Mucosa of descending colon (tissue), 3 donors: ENCODE data around the gene FMN1. TPM values are rescaled to one million over a fixed set of nuclear protein-coding genes. Genes with fewer than 3 reads are reported as not detected.

ENCODE experiments used
- ATAC-seq: fragments of 200-7000 bp; cut with Tn5 transposase; one replicate; pipeline ENCODE4 v1.9.1; 2020; ENCODE audit warnings: mild to moderate bottlenecking, moderate library complexity
- DNase-seq, 3 donors: peaks; one replicate each; pipeline ENCODE4 v3.0.0-alpha.2; 2020
- H3K36me3 ChIP-seq: fragments of 200-600 bp; one replicate; pipeline ENCODE4 v1.8.0; 2021; ENCODE audit warnings: low read depth, mild to moderate bottlenecking
- H3K4me1 ChIP-seq: fragments of 200-600 bp; one replicate; pipeline ENCODE4 v1.8.0; 2021; ENCODE audit warnings: low read depth, mild to moderate bottlenecking
- H3K4me3 ChIP-seq: fragments of 200-600 bp; one replicate; pipeline ENCODE4 v1.8.0; 2021; ENCODE audit warnings: mild to moderate bottlenecking
- H3K9me3 ChIP-seq: fragments of 200-600 bp; one replicate; pipeline ENCODE4 v1.8.0; 2021; ENCODE audit warnings: mild to moderate bottlenecking
- CTCF ChIP-seq: fragments of 200-600 bp; IDR thresholded peaks from one replicate; pipeline ENCODE4 v1.8.0; 2022; ENCODE audit warnings: antibody characterized with exemption, mild to moderate bottlenecking
- intact Hi-C, 2 donors: fragments of 100-400 bp; cut with DNase I in 1 of 2; cut with micrococcal nuclease in 1 of 2; formaldehyde crosslinking; loops; one replicate each; pipeline versions ENCODE4 v1.11.0 to v1.11.1; 2022; cut with DNase I, micrococcal nuclease
- total RNA-seq, 3 donors: library from RNA; stranded (reverse); fragmentation: NEBNext Ultra II Directional in 2 of 3; extraction: Animal tissue kit (Norgen Biotek cat#: 25700) in 2 of 3; gene quantifications; one replicate each; pipeline versions ENCODE4 v1.2.1 to v1.2.4, GENCODE V29; 2021 to 2023
- donor health status: DM: no; HTN: no; CAD: no; lungs with moderate emphysema.
- donor health status: DM: no; HTN: no; CAD: no.
- donor health status: DM: no; HTN: yes; CAD: no.

FMN1 gene
- total RNA-seq, 3 donors from 2014 or later: 30.8 to 65.1 (median 43.4) TPM

- intact Hi-C loops: no loop called here
- Histone ChIP-seq H3K9me3 (no peaks in the 10 kb centered on the region), H3K36me3 (no peaks in the 10 kb centered on the region), H3K4me3 (no peak overlapping the region), H3K4me1 (no peaks in the 10 kb centered on the region)
- DNase-seq (no peak), ATAC-seq (no peak)
- TF ChIP-seq CTCF: no peak
Observed at GRCh38 chr15:32983679-32984078, 210.8 kb downstream of the FMN1 start.

- H3K4me3 ChIP-seq: no peak overlapping the region
- TF ChIP-seq CTCF: no peak
- H3K9me3 ChIP-seq: no peaks in the 10 kb centered on the region
- intact Hi-C loops: no loop called here
- H3K4me1 ChIP-seq: no peaks in the 10 kb centered on the region
- H3K36me3 ChIP-seq: no peaks in the 10 kb centered on the region
- no peak for ATAC-seq
- DNase-seq: no peak
Observed at GRCh38 chr15:32982001-32982400, 212.5 kb downstream of the FMN1 start.

- H3K4me3 ChIP-seq: no peak overlapping the region
- ATAC-seq (no peak), DNase-seq (no peak)
- H3K36me3 ChIP-seq: no peaks in the 10 kb centered on the region
- H3K4me1 ChIP-seq: no peaks in the 10 kb centered on the region
- intact Hi-C loops: no loop called here
- no peak for TF ChIP-seq CTCF
- H3K9me3 ChIP-seq: no peaks in the 10 kb centered on the region
Observed at GRCh38 chr15:32981536-32981935, 213.0 kb downstream of the FMN1 start.

- no peak overlapping the region for H3K4me3 ChIP-seq
- ATAC-seq (no peak), DNase-seq (no peak)
- TF ChIP-seq CTCF: no peak
- intact Hi-C loops: no loop called here
- H3K9me3 ChIP-seq: no peaks in the 10 kb centered on the region
- no peaks in the 10 kb centered on the region for H3K36me3 ChIP-seq
- no peaks in the 10 kb centered on the region for H3K4me1 ChIP-seq
Observed at GRCh38 chr15:32979710-32980109, 214.8 kb downstream of the FMN1 start.

- intact Hi-C loops: no loop called here
- TF ChIP-seq CTCF: no peak
- H3K36me3 ChIP-seq: no peaks in the 10 kb centered on the region
- H3K9me3 ChIP-seq: no peaks in the 10 kb centered on the region
- no peaks in the 10 kb centered on the region for H3K4me1 ChIP-seq
- ATAC-seq (no peak), DNase-seq (no peak)
- no peak overlapping the region for H3K4me3 ChIP-seq
Observed at GRCh38 chr15:32977506-32977905, 217.0 kb downstream of the FMN1 start.

GRCh38 chr15:32974691-32975090 lies 219.8 kb downstream of the FMN1 start:
- ATAC-seq (no peak), DNase-seq (no peak)
- Histone ChIP-seq H3K9me3 (no peaks in the 10 kb centered on the region), H3K4me3 (no peak overlapping the region), H3K4me1 (no peaks in the 10 kb centered on the region), H3K36me3 (no peaks in the 10 kb centered on the region)
- intact Hi-C loops: no loop called here
- TF ChIP-seq CTCF: no peak
